Measurements from ENCODE around the gene SMAD2. TPM values are rescaled to one million over a fixed set of nuclear protein-coding genes. Genes with fewer than 3 reads are reported as not detected.

The SMAD2 gene
- total RNA-seq, 1 experiment from 2014 or later = 124 TPM

DNA sequence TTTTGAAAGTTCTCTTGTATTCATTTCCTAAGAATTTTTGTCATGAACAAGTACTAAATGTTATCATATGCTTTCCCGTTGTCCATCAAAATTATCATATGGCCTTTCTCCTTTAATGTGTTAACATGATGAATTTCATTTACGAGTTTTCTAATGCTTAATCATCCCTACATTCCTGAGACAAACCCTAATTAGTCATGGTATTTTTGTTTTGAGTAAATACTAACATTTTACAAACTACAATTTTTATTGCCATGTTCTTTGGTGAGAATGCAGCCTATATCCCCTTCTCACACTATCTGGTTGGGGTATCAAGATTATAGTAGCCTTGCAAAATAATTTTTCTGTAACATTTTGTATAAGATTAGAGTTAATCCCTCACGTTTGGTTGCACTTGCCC, 14.5 kb downstream of the SMAD2 start:
- no peak for DNase-seq (ENCODE audit: low spot score)
- no peaks in the 10 kb centered on the region for H3K36me3 ChIP-seq (ENCODE audit: insufficient read depth, low read length, poor library complexity, severe bottlenecking)
- intact Hi-C loops (cut with micrococcal nuclease; ENCODE audit: unreplicated experiment) = no loop called here

DNA sequence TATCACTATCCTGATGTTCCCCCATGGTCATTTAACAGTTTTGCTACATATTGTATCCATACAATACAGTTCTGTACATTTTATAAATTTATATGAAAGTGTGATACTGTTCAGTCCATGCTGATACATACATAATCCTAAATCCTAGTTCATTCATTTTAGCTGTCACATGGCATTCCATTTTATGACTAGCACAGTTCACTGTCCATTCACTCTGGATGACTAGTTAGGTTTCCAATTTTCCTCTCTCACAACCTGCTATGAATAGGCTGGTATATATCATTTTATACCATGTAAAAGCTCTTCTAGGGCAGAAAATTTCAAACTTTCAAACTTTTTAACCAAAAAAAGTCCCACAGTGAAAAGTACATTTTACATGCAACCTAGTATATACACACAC, 15.2 kb downstream of the SMAD2 start:
- H3K27ac ChIP-seq (ENCODE audit: low read depth, low read length, poor library complexity, severe bottlenecking) = no peak overlapping the region
- POLR2A ChIA-PET (ENCODE audit: low non-redundant PET) = no interaction called here
- CTCF ChIA-PET = no interaction called here
- no TSS peak for BruUV-seq (replicated peaks)
- peaks cover 15% of the 10 kb centered on the region for H3K4me1 ChIP-seq (ENCODE audit: insufficient read depth, low read length, poor library complexity, severe bottlenecking)
- TF ChIP-seq, protein P1, sequence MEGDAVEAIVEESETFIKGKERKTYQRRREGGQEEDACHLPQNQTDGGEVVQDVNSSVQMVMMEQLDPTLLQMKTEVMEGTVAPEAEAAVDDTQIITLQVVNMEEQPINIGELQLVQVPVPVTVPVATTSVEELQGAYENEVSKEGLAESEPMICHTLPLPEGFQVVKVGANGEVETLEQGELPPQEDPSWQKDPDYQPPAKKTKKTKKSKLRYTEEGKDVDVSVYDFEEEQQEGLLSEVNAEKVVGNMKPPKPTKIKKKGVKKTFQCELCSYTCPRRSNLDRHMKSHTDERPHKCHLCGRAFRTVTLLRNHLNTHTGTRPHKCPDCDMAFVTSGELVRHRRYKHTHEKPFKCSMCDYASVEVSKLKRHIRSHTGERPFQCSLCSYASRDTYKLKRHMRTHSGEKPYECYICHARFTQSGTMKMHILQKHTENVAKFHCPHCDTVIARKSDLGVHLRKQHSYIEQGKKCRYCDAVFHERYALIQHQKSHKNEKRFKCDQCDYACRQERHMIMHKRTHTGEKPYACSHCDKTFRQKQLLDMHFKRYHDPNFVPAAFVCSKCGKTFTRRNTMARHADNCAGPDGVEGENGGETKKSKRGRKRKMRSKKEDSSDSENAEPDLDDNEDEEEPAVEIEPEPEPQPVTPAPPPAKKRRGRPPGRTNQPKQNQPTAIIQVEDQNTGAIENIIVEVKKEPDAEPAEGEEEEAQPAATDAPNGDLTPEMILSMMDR (conservative IDR thresholded peaks at IDR 0.05; ENCODE audit: low read depth, low read length) = no peak
- no peak for TF ChIP-seq EZH2 (IDR thresholded peaks at IDR 0.05; ENCODE audit: borderline replicate concordance, low read depth, low read length, poor library complexity, severe bottlenecking)
- intact Hi-C loops (cut with micrococcal nuclease; ENCODE audit: unreplicated experiment) = no loop called here
- no peaks in the 10 kb centered on the region for H3K36me3 ChIP-seq (ENCODE audit: insufficient read depth, low read length, poor library complexity, severe bottlenecking)
- DNase-seq (ENCODE audit: low spot score) = no peak
- H3K4me3 ChIP-seq (ENCODE audit: low read depth, low read length, poor library complexity, severe bottlenecking) = no peak overlapping the region
- H3K27me3 ChIP-seq (replicated peaks; ENCODE audit: insufficient read depth, low read depth, low read length, poor library complexity) = no peaks in the 10 kb centered on the region
- no peaks in the 10 kb centered on the region for H3K9me3 ChIP-seq (ENCODE audit: low read depth, low read length, poor library complexity, severe bottlenecking)

More for the DNA sequence above, 14.5 kb downstream of the SMAD2 start:
- H3K27me3 ChIP-seq (replicated peaks; ENCODE audit: insufficient read depth, low read depth, low read length, poor library complexity) = no peaks in the 10 kb centered on the region
- H3K4me1 ChIP-seq (ENCODE audit: insufficient read depth, low read length, poor library complexity, severe bottlenecking) = peaks cover 15% of the 10 kb centered on the region
- ChIA-PET POLR2A (ENCODE audit: low non-redundant PET) (no interaction called here), CTCF (no interaction called here)
- TF ChIP-seq EZH2 (IDR thresholded peaks at IDR 0.05; ENCODE audit: borderline replicate concordance, low read depth, low read length, poor library complexity, severe bottlenecking) = no peak
- TF ChIP-seq, protein P1 (conservative IDR thresholded peaks at IDR 0.05; ENCODE audit: low read depth, low read length) = no peak
- no peak overlapping the region for H3K27ac ChIP-seq (ENCODE audit: low read depth, low read length, poor library complexity, severe bottlenecking)
- H3K9me3 ChIP-seq (ENCODE audit: low read depth, low read length, poor library complexity, severe bottlenecking) = no peaks in the 10 kb centered on the region
- no peak overlapping the region for H3K4me3 ChIP-seq (ENCODE audit: low read depth, low read length, poor library complexity, severe bottlenecking)
- BruUV-seq (replicated peaks) = no TSS peak

DNA sequence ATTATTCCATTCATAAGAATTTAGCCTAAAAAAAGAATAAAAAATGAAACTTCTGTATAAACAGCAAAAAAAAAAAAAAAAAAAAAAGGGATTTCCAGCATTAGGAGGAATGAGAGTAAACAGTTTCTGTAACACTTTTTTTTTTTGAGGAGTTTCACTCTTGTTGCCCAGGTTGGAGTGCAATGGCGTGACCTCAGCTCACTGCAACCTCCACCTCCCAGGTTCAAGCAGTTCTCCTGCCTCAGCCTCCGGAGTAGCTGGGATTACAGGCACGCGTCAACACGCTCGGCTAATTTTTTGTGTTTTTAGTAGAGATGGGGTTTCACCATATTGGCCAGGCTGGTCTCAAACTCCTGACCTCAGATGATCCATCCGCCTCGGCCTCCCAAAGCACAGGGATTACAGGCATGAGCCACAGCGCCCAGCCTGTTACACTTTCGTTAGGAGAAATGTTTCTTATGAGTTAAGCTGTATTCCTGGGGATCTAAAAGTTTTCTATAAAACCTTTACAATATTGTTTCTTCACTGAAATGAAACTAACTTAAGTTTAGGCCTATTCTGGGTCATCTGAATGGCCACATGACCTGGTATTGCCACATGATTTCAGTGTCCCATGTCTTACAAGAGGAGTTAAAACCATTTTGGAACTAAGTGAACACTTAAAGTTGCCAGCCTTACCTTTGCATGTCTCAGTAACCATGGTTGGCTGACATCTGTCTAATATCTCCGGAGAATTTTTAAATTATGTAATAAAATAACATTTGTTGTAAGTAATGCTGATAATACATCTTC, 17.5 kb downstream of the SMAD2 start:
- no peak for DNase-seq (ENCODE audit: low spot score)
- Histone ChIP-seq H3K9me3 (ENCODE audit: low read depth, low read length, poor library complexity, severe bottlenecking) (no peaks in the 10 kb centered on the region), H3K4me1 (ENCODE audit: insufficient read depth, low read length, poor library complexity, severe bottlenecking) (peaks cover 11% of the 10 kb centered on the region), H3K4me3 (ENCODE audit: low read depth, low read length, poor library complexity, severe bottlenecking) (no peak overlapping the region), H3K27me3 (replicated peaks; ENCODE audit: insufficient read depth, low read depth, low read length, poor library complexity) (no peaks in the 10 kb centered on the region), H3K36me3 (ENCODE audit: insufficient read depth, low read length, poor library complexity, severe bottlenecking) (no peaks in the 10 kb centered on the region), H3K27ac (ENCODE audit: low read depth, low read length, poor library complexity, severe bottlenecking) (no peak overlapping the region)
- intact Hi-C loops (cut with micrococcal nuclease; ENCODE audit: unreplicated experiment) = no loop called here
- no peak for TF ChIP-seq EZH2 (IDR thresholded peaks at IDR 0.05; ENCODE audit: borderline replicate concordance, low read depth, low read length, poor library complexity, severe bottlenecking)
- TF ChIP-seq, protein P1 (conservative IDR thresholded peaks at IDR 0.05; ENCODE audit: low read depth, low read length) = no peak
- ChIA-PET CTCF (no interaction called here), POLR2A (ENCODE audit: low non-redundant PET) (no interaction called here)
- no TSS peak for BruUV-seq (replicated peaks)

Measured in A673 (cell line).